ENCODE measurements around the gene FANCC.

Gene FANCC, protein sequence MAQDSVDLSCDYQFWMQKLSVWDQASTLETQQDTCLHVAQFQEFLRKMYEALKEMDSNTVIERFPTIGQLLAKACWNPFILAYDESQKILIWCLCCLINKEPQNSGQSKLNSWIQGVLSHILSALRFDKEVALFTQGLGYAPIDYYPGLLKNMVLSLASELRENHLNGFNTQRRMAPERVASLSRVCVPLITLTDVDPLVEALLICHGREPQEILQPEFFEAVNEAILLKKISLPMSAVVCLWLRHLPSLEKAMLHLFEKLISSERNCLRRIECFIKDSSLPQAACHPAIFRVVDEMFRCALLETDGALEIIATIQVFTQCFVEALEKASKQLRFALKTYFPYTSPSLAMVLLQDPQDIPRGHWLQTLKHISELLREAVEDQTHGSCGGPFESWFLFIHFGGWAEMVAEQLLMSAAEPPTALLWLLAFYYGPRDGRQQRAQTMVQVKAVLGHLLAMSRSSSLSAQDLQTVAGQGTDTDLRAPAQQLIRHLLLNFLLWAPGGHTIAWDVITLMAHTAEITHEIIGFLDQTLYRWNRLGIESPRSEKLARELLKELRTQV

DNA sequence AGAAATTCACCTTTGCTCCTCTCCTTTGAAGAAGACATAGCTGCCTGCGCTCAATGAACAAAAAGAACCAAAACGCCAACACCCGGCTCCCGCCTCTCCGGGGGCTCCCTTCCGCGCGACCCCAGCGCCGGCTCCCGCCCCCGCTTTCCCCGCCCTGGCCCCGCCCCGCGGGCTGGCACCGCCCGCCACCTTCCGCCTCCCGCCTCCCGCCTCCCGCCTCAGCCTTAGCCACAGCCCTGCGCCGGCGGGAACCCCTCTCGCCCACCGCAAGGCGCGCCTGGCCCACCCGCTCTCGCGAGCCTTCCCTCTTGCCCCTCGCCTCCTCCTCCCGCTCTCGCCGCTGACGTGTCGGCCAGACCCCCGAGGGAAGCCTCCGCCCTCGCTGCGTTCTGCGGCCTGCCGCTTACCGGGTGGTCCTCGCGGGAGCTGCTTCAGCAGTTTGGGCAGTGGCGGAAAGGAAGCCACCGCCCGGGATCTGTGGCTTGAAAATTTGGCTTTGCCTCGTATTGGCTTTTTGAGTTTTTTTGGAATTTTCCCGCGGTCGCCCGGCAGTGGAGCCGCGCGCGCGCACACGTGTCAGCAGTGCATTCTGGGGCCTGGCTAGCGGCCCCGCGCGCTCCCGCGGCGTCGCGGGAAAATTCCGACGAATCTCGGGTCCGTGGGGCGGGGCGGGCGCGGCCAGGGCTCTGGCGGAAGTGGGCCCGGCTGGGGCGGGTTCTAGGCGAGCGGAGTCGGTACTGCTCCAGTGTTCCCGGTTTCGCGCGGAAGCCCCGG lies at the start of gene FANCC:
Gene FANCC (minus strand): TSS at position 591 of the 774 bp plus-strand sequence. CDS start 68,418 bp downstream, outside the sequence.
- peak; percentile 80 for DNase-seq

DNA sequence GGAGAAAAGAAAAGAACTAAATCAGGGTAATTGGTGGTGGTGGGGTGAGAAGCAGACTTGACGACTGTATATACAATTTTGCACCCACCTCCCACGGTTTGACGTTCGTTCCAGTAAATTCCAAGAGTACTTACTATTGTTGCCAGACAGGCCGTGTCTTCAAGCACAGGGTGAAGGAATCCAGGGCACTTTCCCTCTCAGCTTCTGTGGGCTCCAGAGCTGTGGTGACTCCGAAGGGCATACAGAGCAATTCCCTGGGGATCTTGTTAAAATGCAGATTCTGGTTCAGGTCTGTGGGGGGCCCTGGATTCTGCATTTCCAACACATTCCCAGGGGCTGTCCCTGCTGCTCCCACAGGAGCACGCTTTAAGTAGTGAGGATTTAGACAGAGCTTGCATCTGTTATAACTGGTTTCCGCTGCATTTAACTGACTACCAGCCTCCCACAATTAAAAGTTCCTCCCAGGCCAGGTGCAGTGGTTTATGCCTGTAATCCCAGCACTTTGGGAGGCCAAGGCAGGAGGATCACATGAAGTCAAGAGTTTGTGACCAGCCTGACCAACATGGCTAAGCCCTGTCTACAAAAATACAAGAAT lies 49.3 kb upstream of the FANCC start:
- no peak for DNase-seq

DNA sequence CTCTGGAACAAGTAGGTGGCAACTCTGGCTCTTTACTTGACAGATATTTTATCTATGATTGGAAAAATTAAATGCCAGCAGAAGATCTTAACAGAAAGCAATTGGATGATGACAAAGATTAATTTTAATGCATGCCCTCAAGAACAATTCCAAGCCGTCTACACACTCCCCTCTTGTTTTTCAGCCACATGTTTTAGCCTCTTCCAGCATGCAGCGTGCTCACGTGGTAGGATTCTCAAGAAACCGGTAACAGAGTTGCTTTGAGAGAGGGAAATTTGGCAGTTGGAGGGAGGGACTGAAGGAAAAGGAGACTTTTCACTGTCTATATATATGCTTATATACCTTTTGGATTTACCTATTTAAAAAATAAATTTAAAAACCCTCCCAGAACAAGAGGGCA lies 48.3 kb upstream of the FANCC start:
- no peak for DNase-seq

DNA sequence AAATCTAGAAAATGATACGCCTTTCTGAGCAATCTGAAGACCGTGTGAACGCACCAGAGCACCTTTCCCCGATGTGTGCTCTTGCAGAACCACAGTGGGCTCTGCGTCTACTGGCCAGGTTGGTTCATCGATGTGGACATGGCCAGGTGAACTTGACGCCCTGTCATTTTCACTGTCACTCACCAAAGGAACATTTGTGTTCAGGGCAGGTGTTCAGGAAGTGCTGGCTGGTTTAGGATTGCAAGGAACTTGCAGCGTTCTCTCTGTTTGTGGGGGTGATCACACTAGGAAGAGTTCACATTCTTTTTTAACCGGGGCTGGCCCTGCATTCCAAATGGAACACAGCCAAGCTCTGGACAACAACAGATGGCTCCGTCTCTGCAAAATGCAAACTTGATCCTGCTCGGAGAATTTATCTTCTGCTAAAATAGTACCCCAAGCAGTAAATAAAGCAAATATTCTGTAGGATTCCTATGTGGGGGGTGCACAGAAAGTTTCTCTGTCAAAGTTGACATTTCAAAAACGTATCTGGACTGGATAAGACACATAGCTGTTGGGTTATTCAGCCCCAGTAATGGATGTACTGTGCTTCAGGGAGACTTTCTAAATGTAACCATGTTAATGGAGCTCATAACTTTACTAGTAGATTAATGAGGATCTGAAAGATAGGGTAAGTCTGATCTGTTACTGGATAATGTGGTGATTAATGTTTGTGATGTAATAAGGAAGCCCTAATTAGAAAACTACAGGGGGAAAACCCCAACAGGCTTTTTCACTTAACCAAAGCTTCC lies 45.7 kb upstream of the FANCC start:
- DNase-seq = no peak

DNA sequence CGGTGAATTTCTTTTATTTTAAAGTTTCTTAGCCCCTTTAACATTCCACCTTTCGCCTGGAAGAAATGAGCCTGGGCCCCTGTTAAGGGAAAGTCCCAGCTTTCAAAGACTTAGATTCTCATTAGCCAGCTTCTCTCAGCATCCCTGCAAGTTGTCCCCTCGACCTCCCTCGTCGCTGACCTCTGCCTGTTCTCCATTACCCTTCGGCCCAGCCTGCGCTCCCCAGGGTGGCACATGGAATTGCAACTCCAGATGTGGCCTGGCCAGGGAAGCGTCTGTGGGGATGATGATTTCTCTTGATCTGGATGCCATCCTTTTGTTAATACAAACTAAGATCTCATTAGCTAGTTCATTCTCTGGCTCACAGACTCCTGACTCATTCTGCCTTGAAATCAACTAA lies 43.4 kb upstream of the FANCC start:
- no peak for DNase-seq

DNA sequence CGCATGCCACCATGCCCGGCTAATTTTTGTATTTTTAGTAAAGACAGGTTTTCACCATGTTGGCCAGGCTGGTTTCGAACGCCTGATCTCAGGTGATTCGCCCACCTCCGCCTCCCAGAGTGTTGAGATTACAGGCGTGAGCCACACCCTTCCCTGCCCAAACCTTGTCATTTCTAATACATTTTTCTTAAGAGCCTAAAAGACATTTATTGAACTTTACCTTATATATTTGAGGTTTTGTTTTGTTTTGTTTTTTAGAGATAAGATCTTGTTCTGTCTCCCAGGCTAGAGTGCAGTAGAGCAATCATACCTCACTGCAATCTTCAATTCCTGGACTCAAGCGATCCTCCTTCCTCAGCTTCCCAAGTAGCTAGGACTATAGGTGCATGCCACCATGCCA lies 39.8 kb upstream of the FANCC start:
- no peak for DNase-seq

DNA sequence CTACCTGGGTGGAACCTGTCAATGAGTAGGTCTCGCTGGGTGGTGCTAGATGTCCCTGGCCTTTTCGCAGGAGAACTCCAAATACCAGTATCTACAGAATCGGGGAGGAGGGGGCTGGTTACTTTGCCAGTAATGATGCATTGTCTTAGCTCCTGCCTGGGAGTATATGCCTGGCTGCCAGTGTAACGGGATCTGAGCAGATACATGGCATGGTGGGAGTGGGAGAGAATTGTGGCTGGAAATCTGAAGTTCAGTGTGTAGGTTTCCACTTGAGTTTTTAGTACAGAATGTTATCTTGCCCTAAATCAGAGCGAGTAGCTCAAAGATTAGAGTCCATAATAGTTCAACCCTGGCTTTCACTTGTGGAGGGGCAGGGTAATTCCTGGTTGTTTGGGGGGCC lies 38.0 kb upstream of the FANCC start:
- no peak for DNase-seq

DNA sequence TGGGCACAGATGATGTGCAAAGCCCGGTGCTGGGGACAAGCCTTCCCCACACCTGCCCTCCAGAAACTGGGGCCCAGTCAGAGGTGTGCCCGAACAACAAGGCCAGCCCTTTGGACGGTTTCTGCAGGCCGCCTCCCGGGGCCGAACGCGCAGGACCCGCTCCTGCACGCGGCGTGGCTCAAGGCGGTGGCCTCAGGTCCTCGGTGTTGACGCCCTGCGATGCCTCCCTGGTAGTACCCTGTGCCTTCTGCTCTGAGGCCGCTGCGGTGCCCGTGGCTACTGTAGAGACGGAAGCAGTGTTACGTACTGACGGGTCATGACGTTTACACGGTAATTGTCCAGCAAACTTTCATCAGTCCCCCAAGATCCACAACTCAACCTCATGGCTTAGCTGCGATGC lies 33.5 kb upstream of the FANCC start:
- no peak for DNase-seq

DNA sequence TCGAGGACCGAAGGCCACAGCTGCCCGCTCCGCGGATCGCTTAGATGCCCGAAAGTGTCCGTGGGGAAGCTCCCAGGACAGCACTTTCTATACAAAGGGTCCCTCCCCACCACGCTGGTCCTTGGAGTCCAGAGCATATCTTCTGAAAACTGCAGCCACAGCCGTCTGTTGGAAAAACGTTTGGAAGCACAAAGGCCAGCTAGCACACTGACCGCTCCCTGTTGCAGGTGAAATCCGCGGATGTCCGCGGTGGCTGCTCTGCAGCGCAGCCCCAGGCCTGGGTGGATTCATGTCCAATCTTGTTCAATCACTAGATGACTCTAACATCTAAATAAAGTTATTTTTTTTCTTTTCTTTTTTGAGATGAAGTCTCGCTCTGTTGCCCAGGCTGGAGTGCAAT lies 32.8 kb upstream of the FANCC start:
- no peak for DNase-seq

DNA sequence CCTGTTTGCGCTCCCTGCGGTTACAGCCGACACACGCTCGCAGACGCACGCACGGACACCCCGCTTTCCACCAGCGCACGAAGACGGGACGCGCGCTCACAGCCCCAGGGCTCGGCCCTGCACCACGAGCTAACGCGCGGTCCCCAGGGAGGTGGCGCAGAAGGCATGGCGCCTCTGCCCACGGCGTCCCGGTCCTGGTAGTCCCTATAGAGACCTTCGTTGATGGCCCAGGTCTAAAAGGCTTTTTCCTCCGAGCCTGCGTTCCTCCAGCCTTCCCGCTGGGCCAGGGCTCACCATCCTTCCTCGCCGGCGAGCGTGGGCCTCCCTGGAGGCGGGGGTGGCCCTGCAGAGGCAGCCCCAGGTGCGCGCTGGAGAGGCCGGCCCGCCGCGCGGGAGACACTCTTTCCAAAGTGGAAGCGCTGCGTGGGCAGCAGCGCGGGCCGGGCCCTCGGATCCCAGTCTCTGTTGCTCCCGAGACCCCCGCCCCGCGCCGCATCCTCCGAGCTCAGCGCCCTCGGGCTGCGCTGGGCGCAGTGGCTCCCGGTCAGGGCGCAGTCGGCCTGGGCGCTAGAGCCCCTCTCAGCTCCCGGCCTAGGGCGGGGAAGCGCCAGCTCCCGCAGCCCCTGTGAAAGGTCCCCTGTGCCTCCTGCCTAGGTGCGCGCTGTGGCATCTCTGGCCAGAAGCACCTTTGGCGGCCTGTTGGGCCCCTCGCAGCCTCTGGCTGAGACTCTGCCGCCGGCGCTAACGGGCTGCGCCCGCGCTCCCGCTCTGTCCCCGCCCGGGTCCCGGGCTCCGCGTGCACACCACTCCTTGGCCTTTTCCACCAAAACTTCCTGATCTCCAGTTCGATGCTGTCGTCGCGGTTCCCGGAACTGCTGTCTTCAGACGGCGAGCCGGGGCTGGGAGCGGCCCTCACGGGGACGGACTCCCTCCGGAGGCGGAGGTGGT lies 31.9 kb upstream of the FANCC start:
- no peak for DNase-seq

DNA sequence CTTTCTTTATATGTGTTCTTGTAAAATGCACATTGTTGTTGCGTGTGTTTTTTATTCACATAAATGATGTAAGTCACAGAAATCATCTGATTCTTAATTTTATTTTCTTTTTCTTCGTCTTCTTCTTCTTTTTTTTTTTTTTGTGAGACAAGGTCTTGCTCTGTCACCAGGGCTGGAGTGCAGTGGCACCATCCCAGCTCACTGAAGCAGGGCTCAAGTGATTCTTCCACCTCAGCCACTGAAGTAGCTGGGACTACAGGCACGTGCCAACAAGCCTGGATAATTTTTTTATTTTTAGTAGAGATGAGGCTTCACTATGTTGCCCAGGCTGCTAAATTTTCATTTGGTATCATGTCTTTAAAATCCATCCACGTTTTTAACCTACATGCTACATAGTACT lies 28.5 kb upstream of the FANCC start:
- no peak for DNase-seq

DNA sequence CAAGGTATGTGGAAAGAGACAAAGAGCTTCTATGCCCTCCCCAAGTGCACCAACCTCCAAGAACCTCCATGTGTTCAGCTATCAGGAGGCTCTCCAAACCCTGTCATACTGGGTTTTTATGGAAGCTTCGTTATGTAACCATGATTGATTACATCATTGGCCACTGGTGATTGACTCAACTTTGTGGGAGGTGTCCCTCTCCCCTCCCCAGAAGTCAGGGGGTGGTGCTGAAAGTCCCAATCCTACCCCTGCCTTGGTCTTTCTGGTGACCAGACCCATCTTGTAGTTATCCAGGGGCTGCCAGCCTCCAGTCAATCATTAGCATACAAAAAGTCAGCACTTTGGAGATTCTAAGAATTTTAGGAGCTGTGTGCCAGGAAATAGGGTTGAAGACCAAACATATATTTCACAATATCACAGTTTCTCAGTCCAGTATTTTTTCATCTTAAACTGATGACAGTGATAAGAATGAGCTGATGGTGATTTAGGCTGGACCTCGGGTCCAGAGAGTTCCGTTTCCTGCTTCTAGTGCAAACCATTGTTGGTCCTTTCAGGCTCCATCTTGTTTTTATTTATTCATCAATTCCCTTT lies 27.3 kb upstream of the FANCC start:
- DNase-seq = no peak

DNA sequence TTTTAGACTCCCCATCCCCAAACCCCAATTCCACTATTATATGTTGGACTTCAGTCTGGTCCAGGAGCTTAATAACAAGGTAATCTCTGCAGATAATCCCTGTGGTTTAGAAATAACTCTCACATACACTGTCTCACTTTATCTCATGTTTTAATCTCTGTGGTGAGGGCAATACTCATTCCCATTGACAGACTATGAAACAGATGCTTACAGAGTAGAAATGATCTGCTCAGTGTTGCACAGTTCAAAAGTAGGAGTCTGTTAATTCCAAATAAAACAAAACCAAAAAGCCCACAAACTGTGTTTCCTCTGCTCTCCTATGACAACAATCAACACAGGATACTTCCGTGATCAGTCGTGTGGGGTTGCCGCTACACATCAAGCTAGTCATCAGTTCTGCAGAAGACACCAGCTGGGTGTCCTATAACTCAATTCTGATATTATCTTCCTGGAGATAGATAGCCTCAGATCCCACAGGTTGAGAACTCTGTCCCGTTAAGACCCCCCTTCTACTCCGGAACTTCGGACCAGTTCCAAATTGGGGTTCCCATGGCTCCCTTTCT lies 26.3 kb upstream of the FANCC start:
- DNase-seq = no peak

DNA sequence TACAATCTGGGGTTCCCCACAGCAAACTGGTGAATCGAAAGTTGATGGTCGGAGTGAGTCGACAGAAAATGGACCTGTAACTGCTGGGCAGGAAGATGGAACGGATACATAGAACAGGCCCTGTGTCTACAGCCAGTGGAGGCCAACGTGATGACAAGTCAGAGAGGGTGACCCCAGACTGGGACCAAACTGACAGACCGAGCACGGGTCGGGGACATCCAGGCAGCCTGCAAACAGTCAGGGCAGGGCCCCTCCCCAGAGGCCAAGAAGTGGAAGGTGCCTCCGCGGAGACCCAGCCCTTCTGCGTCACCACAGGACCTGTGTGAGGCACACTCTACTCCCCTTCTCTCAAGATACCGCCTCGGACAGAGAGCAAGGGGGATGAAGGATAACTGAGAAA lies 25.1 kb upstream of the FANCC start:
- no peak for DNase-seq

DNA sequence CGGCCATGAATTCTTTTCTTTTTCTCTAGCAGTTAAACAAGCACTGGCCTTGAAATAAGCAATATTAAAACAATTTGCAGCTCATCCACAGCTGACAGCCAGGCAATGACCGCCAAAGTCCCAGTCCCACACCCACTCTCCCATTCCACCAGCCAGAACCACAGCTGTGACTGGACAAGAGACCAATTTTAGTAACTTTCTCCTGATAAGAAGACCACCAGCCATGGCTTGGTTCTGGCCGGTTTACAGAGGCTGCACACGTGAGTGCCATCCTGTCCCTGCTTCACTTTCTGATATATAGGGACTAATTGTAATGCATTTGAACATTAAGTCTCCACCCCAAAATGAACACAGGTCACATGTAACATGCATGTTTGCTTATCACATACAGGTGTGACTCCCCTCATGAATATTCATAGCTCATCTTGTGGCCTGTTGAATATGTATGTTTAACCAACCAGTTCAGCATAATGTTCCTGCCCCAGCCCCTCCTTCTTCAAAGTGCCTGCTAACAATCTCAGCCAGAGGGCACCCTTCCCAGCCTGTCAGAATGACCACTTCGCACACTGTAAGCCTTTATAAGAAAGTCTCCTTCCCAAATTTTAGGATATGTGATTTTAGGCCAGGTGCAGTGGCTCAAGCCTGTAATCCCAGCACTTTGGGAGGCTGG lies 23.9 kb upstream of the FANCC start:
- DNase-seq = no peak

DNA sequence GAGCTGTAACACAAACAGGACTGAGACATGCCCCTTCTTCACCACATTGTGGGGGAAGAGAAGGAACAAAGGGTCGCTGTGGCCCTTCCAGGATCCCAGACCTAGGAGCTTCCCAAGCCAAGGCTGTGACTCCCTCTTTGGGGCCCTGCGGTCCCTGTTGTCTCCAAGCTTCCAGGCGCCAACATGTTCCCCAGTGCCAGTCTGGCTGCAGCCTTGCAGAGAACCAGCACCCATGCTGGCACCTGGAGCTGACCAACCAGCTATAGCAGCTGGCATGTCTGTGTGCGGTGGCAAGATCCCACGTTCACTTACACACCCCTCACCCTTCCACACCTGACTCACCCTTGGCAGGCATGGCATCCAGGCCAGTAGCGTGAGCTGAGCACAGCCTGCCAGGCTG lies 20.7 kb upstream of the FANCC start:
- no peak for DNase-seq

DNA sequence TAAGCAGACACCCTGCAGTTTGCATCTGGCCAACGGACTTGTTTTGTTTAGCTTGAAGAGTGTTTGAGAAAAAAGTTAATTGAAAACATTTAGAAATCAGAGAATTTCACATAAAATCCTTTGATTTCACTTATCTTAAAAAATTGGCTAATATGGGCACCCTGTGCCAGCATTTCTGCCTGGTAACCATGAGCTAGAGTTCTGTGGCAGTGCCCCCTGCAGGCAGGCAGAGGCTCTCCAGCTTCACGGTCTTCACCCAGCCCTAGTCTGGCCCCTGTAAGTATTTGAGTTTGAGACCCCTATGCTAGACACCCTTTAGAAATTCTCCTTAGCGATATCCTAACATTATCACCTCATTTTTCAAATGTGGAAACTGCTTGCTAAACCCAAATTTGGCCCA lies 18.8 kb upstream of the FANCC start:
- DNase-seq = no peak

DNA sequence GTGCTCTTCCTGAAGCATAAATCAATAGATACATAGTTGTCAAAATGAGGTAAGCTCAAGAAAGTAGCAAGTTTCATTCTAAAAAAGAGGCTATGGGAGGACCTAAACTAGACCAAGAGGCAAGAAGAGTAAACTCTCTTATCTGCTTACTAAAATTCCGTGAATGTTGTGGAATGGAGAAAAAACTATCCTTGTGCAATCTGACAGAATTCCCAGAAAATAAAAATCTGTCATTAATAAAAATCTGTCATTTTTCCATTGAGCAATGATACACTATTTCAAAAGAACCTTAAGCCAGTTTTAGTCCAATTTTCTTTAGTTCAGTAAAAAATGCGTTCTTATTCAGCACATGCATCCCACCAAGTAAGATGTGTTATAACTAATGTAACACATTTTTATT lies 15.9 kb upstream of the FANCC start:
- no peak for DNase-seq

DNA sequence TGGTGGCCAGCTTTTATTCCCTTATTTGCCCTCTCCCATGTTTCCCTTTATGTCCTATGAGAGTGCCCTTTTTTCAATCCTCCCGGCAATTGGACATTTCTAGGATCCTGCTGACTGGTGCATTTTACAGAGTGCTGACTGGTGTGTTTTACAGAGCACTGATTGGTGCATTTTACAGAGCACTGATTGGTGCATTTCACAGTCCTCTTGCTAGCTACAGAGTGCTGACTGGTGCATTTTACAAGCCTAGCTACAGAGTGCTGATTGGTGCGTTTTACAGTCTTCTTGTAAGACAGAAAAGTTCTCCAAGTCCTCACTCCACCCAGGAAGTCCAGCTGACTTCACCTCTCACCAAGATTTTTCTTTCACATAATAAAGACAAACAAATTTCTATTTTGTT lies 15.4 kb upstream of the FANCC start:
- no peak for DNase-seq

DNA sequence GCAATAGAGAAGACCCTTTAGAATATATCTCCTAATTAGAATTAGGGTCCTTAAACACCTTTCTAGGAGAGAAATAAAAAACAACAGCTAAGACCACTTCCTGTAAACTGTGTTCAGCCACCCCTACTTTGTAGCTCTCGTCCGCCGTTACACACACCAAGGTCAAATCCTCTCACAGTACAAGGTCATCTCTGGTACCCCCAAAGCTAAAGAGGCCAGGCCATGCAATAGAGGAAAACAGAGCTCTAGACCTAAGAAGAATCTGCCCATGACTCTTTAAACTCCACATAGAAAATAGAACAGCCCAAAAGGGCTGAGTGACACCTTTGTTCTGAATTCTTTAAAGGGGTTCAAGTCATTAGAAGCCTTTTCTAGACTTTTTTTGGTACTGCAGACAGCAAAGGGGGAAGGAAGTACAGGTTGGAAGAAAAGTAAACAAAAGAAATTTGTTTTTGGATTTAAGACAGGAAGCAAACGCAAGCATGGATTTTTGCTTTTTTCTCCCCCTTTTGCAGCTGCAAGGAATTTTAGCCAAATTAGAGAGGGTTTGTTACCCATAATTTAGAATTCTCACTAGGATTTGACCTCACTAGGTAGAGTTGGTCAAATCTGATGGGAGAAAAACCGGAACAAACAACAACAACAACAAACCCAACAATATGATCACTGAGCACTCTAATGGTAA lies 13.4 kb upstream of the FANCC start:
- DNase-seq = no peak

Data from amniotic stem cell (primary cell).